ENCODE measurements around the gene ULBP3. TPM values are rescaled to one million over a fixed set of nuclear protein-coding genes. Genes with fewer than 3 reads are reported as not detected.

The ULBP3 gene
- total RNA-seq, 1 experiment from 2014 or later = 4.0 TPM

GRCh38 chr6:150118203-150118602, 49.3 kb upstream of the ULBP3 start:
- H3K27me3 Mint-ChIP-seq (ENCODE audit: low read depth) = no peaks in the 10 kb centered on the region
- H3K4me1 Mint-ChIP-seq = peaks cover 14% of the 10 kb centered on the region
- peaks cover 14% of the 10 kb centered on the region for H3K9me3 Mint-ChIP-seq
- ChIA-PET POLR2A (no interaction called here), CTCF (interaction anchor here (1.5 kb wide), 2 partner anchors 37 to 47 kb away, joined by 5 to 8 read pairs; no protein-coding TSS in a partner anchor)
- TF ChIP-seq, protein P1, sequence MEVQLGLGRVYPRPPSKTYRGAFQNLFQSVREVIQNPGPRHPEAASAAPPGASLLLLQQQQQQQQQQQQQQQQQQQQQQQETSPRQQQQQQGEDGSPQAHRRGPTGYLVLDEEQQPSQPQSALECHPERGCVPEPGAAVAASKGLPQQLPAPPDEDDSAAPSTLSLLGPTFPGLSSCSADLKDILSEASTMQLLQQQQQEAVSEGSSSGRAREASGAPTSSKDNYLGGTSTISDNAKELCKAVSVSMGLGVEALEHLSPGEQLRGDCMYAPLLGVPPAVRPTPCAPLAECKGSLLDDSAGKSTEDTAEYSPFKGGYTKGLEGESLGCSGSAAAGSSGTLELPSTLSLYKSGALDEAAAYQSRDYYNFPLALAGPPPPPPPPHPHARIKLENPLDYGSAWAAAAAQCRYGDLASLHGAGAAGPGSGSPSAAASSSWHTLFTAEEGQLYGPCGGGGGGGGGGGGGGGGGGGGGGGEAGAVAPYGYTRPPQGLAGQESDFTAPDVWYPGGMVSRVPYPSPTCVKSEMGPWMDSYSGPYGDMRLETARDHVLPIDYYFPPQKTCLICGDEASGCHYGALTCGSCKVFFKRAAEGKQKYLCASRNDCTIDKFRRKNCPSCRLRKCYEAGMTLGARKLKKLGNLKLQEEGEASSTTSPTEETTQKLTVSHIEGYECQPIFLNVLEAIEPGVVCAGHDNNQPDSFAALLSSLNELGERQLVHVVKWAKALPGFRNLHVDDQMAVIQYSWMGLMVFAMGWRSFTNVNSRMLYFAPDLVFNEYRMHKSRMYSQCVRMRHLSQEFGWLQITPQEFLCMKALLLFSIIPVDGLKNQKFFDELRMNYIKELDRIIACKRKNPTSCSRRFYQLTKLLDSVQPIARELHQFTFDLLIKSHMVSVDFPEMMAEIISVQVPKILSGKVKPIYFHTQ (CRISPR knock-in tag; IDR thresholded peaks at IDR 0.05) = no peak
- no peak for TF ChIP-seq NR3C1 (CRISPR knock-in tag; conservative IDR thresholded peaks at IDR 0.05; ENCODE audit: low read depth)
- TF ChIP-seq SOX15 (CRISPR knock-in tag; IDR thresholded peaks at IDR 0.05) = no peak
- no peak for TF ChIP-seq NFATC4 (CRISPR knock-in tag; IDR thresholded peaks at IDR 0.05)
- TF ChIP-seq, protein P2, sequence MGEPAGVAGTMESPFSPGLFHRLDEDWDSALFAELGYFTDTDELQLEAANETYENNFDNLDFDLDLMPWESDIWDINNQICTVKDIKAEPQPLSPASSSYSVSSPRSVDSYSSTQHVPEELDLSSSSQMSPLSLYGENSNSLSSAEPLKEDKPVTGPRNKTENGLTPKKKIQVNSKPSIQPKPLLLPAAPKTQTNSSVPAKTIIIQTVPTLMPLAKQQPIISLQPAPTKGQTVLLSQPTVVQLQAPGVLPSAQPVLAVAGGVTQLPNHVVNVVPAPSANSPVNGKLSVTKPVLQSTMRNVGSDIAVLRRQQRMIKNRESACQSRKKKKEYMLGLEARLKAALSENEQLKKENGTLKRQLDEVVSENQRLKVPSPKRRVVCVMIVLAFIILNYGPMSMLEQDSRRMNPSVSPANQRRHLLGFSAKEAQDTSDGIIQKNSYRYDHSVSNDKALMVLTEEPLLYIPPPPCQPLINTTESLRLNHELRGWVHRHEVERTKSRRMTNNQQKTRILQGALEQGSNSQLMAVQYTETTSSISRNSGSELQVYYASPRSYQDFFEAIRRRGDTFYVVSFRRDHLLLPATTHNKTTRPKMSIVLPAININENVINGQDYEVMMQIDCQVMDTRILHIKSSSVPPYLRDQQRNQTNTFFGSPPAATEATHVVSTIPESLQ (CRISPR knock-in tag; IDR thresholded peaks at IDR 0.05) = no peak
- no peak for TF ChIP-seq ZNF416 (CRISPR knock-in tag; IDR thresholded peaks at IDR 0.05)
- no peak for TF ChIP-seq ZNF532 (CRISPR knock-in tag; IDR thresholded peaks at IDR 0.05; ENCODE audit: borderline replicate concordance)
- no peak for TF ChIP-seq ZNF138 (CRISPR knock-in tag; conservative IDR thresholded peaks at IDR 0.05)
- no peak for TF ChIP-seq FOXJ3 (CRISPR knock-in tag; IDR thresholded peaks at IDR 0.05; ENCODE audit: borderline replicate concordance)
- no peak for TF ChIP-seq ARID4B (CRISPR knock-in tag; IDR thresholded peaks at IDR 0.05; ENCODE audit: borderline replicate concordance)
- no peak for TF ChIP-seq ZNF317 (CRISPR knock-in tag; IDR thresholded peaks at IDR 0.05; ENCODE audit: borderline replicate concordance, low read depth)
- no peak for TF ChIP-seq ATF3 (CRISPR knock-in tag; conservative IDR thresholded peaks at IDR 0.05)
- no peak for TF ChIP-seq SMAD4 (CRISPR knock-in tag; IDR thresholded peaks at IDR 0.05)
- no peak for TF ChIP-seq NFE2L1 (CRISPR knock-in tag; IDR thresholded peaks at IDR 0.05)
- TF ChIP-seq, protein P3, sequence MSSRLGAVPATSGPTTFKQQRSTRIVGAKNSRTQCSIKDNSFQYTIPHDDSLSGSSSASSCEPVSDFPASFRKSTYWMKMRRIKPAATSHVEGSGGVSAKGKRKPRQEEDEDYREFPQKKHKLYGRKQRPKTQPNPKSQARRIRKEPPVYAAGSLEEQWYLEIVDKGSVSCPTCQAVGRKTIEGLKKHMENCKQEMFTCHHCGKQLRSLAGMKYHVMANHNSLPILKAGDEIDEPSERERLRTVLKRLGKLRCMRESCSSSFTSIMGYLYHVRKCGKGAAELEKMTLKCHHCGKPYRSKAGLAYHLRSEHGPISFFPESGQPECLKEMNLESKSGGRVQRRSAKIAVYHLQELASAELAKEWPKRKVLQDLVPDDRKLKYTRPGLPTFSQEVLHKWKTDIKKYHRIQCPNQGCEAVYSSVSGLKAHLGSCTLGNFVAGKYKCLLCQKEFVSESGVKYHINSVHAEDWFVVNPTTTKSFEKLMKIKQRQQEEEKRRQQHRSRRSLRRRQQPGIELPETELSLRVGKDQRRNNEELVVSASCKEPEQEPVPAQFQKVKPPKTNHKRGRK (CRISPR knock-in tag; IDR thresholded peaks at IDR 0.05; ENCODE audit: borderline replicate concordance) = no peak
- TF ChIP-seq CTCF (IDR thresholded peaks at IDR 0.05) = no peak
- no peak for TF ChIP-seq OVOL2 (CRISPR knock-in tag; IDR thresholded peaks at IDR 0.05; ENCODE audit: borderline replicate concordance)
- DNase-seq (ENCODE audit: low spot score) = no peak
- H3K27ac Mint-ChIP-seq = no peak overlapping the region
- peaks cover 4% of the 10 kb centered on the region; the same call in 1 of the 2 replicates for H3K36me3 Mint-ChIP-seq
- no peak; the same call in 1 of the 2 replicates for ATAC-seq
- H3K4me3 Mint-ChIP-seq = no peak overlapping the region
